ENCODE measurements around the gene MAJIN. TPM values are rescaled to one million over a fixed set of nuclear protein-coding genes. Genes with fewer than 3 reads are reported as not detected.
A peak's percentile ranks its signal among the peaks of the same experiment; 100 is the strongest.

MAJIN gene
- total RNA-seq, 1 donor from 2014 or later, result not detected

GRCh38 chr11:64916040-64916774 lies 55.7 kb downstream of the MAJIN start:
- DNase-seq (ENCODE audit: low spot score in 2 of 2), result peak in 1 of 2 donors; percentile 51
- FAIRE-seq, result no peak

GRCh38 chr11:64915376-64915887 lies 56.5 kb downstream of the MAJIN start:
- no peak for FAIRE-seq
- no peak for DNase-seq (ENCODE audit: low spot score in 2 of 2)

GRCh38 chr11:64914123-64914522 lies 57.8 kb downstream of the MAJIN start:
- FAIRE-seq (no peak), DNase-seq (ENCODE audit: low spot score in 2 of 2) (no peak)

- no peak for FAIRE-seq
- DNase-seq (ENCODE audit: low spot score in 2 of 2), result no peak
These were observed 58.7 kb downstream of the MAJIN start for GRCh38 chr11:64913171-64913727.

GRCh38 chr11:64911689-64912088 lies 60.2 kb downstream of the MAJIN start:
- DNase-seq (ENCODE audit: low spot score in 2 of 2), result no peak
- FAIRE-seq, result no peak

GRCh38 chr11:64911142-64911541 lies 60.8 kb downstream of the MAJIN start:
- DNase-seq (ENCODE audit: low spot score in 2 of 2), result no peak
- FAIRE-seq, result no peak

- FAIRE-seq (no peak), DNase-seq (ENCODE audit: low spot score in 2 of 2) (no peak)
These were observed 61.3 kb downstream of the MAJIN start for GRCh38 chr11:64910451-64911093.

- DNase-seq (ENCODE audit: low spot score in 2 of 2) (no peak), FAIRE-seq (no peak)
These were observed 62.1 kb downstream of the MAJIN start for GRCh38 chr11:64909653-64910343.

GRCh38 chr11:64908766-64909165 lies 63.1 kb downstream of the MAJIN start:
- DNase-seq (ENCODE audit: low spot score in 2 of 2) (no peak), FAIRE-seq (no peak)

- FAIRE-seq (no peak), DNase-seq (ENCODE audit: low spot score in 2 of 2) (no peak)
These were observed 65.6 kb downstream of the MAJIN start for GRCh38 chr11:64906314-64906635.

GRCh38 chr11:64905516-64906313 lies 66.2 kb downstream of the MAJIN start:
- DNase-seq (ENCODE audit: low spot score in 2 of 2), result no peak
- FAIRE-seq, result no peak

- DNase-seq (ENCODE audit: low spot score in 2 of 2) (no peak), FAIRE-seq (no peak)
These were observed 68.5 kb downstream of the MAJIN start for GRCh38 chr11:64903291-64903833.

GRCh38 chr11:64902102-64902900 lies 69.6 kb downstream of the MAJIN start:
- FAIRE-seq, result no peak
- DNase-seq (ENCODE audit: low spot score in 2 of 2), result no peak

GRCh38 chr11:64900774-64901173 lies 71.1 kb downstream of the MAJIN start:
- FAIRE-seq (no peak), DNase-seq (ENCODE audit: low spot score in 2 of 2) (no peak)

- FAIRE-seq (no peak), DNase-seq (ENCODE audit: low spot score in 2 of 2) (no peak)
These were observed 71.6 kb downstream of the MAJIN start for GRCh38 chr11:64900263-64900678.

GRCh38 chr11:64898541-64898940 lies 73.4 kb downstream of the MAJIN start:
- FAIRE-seq (no peak), DNase-seq (ENCODE audit: low spot score in 2 of 2) (no peak)

- DNase-seq (ENCODE audit: low spot score in 2 of 2) (no peak), FAIRE-seq (no peak)
These were observed 73.8 kb downstream of the MAJIN start for GRCh38 chr11:64898076-64898445.

- DNase-seq (ENCODE audit: low spot score in 2 of 2), result no peak
- FAIRE-seq, result no peak
These were observed 74.4 kb downstream of the MAJIN start for GRCh38 chr11:64897381-64898075.

All from frontal cortex (tissue), 4 donors.